ENCODE data around the gene GPAM. TPM values are rescaled to one million over a fixed set of nuclear protein-coding genes. Genes with fewer than 3 reads are reported as not detected.

The GPAM gene
- total and polyA plus RNA-seq, 10 of the 15 experiments (the other 5 are each of a cell fraction or from before 2014, with no cell fraction given) = 3.3 to 9.4 (median 7.4) TPM

DNA sequence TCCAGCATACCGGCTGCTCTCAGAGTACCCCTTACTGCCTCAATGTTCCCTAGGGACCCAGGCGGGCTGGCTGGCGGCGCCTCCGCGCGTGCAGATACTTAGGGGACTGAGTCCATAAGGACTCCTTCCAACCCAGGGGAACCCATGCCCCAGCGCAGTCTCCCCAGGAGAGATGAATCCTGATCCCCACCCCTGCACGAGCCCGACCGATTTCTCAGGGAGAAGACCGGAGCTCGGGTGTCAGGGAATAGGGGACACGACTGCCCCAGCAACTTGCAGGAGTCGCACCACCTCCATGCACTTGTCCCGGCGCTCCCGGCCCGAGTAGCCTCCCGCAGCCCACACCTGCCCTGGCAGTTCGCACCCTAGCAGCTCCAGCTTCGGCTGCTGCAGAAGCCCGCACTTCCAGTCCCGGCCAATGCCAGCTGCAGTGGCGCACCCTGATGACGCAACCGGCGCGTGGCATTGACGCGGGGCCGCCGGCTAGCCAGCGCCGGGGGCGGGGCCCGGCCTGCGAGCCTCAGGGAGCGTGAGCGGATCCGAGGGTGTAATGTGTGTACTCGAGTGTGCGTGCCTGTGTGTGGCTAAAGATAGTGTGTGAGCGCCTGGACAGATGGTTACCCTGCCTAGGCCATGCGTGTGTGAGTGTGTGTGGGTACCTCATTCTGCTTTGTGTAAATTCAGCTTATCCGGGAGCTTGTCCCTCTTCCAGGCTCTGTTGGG, at the start of gene GPAM (continued):
- TF ChIP-seq, protein P1, sequence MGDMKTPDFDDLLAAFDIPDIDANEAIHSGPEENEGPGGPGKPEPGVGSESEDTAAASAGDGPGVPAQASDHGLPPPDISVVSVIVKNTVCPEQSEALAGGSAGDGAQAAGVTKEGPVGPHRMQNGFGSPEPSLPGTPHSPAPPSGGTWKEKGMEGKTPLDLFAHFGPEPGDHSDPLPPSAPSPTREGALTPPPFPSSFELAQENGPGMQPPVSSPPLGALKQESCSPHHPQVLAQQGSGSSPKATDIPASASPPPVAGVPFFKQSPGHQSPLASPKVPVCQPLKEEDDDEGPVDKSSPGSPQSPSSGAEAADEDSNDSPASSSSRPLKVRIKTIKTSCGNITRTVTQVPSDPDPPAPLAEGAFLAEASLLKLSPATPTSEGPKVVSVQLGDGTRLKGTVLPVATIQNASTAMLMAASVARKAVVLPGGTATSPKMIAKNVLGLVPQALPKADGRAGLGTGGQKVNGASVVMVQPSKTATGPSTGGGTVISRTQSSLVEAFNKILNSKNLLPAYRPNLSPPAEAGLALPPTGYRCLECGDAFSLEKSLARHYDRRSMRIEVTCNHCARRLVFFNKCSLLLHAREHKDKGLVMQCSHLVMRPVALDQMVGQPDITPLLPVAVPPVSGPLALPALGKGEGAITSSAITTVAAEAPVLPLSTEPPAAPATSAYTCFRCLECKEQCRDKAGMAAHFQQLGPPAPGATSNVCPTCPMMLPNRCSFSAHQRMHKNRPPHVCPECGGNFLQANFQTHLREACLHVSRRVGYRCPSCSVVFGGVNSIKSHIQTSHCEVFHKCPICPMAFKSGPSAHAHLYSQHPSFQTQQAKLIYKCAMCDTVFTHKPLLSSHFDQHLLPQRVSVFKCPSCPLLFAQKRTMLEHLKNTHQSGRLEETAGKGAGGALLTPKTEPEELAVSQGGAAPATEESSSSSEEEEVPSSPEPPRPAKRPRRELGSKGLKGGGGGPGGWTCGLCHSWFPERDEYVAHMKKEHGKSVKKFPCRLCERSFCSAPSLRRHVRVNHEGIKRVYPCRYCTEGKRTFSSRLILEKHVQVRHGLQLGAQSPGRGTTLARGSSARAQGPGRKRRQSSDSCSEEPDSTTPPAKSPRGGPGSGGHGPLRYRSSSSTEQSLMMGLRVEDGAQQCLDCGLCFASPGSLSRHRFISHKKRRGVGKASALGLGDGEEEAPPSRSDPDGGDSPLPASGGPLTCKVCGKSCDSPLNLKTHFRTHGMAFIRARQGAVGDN (IDR thresholded peaks at IDR 0.05) = peak; percentile 85; the same call in 1 of the 2 replicates
- TF ChIP-seq BHLHE40 (IDR thresholded peaks at IDR 0.05; ENCODE audit: borderline replicate concordance in 1 of 2, low read depth in 2 of 2, low read length in 1 of 2) = peak; percentile 44 to 80; a peak in 2 of 4 replicates
- TF ChIP-seq NFXL1 (IDR thresholded peaks at IDR 0.05; ENCODE audit: borderline replicate concordance) = no peak
- TF ChIP-seq, protein P2, sequence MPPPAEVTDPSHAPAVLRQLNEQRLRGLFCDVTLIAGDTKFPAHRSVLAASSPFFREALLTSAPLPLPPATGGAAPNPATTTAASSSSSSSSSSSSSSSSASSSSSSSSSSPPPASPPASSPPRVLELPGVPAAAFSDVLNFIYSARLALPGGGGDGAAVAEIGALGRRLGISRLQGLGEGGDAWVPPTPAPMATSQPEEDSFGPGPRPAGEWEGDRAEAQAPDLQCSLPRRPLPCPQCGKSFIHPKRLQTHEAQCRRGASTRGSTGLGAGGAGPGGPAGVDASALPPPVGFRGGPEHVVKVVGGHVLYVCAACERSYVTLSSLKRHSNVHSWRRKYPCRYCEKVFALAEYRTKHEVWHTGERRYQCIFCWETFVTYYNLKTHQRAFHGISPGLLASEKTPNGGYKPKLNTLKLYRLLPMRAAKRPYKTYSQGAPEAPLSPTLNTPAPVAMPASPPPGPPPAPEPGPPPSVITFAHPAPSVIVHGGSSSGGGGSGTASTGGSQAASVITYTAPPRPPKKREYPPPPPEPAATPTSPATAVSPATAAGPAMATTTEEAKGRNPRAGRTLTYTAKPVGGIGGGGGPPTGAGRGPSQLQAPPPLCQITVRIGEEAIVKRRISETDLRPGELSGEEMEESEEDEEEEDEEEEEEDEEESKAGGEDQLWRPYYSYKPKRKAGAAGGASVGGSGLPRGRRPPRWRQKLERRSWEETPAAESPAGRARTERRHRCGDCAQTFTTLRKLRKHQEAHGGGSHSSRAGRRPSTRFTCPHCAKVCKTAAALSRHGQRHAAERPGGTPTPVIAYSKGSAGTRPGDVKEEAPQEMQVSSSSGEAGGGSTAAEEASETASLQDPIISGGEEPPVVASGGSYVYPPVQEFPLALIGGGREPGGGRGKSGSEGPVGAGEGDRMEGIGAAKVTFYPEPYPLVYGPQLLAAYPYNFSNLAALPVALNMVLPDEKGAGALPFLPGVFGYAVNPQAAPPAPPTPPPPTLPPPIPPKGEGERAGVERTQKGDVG (CRISPR knock-in tag; IDR thresholded peaks at IDR 0.05) = no peak
- TF ChIP-seq MTA2 (IDR thresholded peaks at IDR 0.05; ENCODE audit: low read depth) = no peak
- peak; percentile 95 for TF ChIP-seq MXI1 (IDR thresholded peaks at IDR 0.05; ENCODE audit: low read depth, low read length)
- TF ChIP-seq, protein P3, sequence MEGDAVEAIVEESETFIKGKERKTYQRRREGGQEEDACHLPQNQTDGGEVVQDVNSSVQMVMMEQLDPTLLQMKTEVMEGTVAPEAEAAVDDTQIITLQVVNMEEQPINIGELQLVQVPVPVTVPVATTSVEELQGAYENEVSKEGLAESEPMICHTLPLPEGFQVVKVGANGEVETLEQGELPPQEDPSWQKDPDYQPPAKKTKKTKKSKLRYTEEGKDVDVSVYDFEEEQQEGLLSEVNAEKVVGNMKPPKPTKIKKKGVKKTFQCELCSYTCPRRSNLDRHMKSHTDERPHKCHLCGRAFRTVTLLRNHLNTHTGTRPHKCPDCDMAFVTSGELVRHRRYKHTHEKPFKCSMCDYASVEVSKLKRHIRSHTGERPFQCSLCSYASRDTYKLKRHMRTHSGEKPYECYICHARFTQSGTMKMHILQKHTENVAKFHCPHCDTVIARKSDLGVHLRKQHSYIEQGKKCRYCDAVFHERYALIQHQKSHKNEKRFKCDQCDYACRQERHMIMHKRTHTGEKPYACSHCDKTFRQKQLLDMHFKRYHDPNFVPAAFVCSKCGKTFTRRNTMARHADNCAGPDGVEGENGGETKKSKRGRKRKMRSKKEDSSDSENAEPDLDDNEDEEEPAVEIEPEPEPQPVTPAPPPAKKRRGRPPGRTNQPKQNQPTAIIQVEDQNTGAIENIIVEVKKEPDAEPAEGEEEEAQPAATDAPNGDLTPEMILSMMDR (IDR thresholded peaks at IDR 0.05 in 2 of 3, conservative IDR thresholded peaks at IDR 0.05 in 1 of 3; ENCODE audit: control insufficient read depth in 2 of 3, extremely low read depth in 1 of 3, insufficient read depth in 1 of 3, low read depth in 3 of 3, low read length in 3 of 3) = no peak
- TF ChIP-seq KAT2A (conservative IDR thresholded peaks at IDR 0.05; ENCODE audit: control insufficient read depth, low read depth, low read length) = no peak
- TF ChIP-seq HDGF (IDR thresholded peaks at IDR 0.05) = peak; percentile 86
- TF ChIP-seq, protein P4, sequence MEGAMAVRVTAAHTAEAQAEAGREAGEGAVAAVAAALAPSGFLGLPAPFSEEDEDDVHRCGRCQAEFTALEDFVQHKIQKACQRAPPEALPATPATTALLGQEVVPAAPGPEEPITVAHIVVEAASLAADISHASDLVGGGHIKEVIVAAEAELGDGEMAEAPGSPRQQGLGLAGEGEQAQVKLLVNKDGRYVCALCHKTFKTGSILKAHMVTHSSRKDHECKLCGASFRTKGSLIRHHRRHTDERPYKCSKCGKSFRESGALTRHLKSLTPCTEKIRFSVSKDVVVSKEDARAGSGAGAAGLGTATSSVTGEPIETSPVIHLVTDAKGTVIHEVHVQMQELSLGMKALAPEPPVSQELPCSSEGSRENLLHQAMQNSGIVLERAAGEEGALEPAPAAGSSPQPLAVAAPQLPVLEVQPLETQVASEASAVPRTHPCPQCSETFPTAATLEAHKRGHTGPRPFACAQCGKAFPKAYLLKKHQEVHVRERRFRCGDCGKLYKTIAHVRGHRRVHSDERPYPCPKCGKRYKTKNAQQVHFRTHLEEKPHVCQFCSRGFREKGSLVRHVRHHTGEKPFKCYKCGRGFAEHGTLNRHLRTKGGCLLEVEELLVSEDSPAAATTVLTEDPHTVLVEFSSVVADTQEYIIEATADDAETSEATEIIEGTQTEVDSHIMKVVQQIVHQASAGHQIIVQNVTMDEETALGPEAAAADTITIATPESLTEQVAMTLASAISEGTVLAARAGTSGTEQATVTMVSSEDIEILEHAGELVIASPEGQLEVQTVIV (IDR thresholded peaks at IDR 0.05; ENCODE audit: borderline replicate concordance, partially characterized antibody) = no peak
- TF ChIP-seq RBBP5 (conservative IDR thresholded peaks at IDR 0.05) = 0 out of 2 replicates have a peak, but pooled peaks have one; percentile 60
- peak; percentile 100 for TF ChIP-seq CREM (IDR thresholded peaks at IDR 0.05; ENCODE audit: low read depth)
- no peak for TF ChIP-seq FOXM1 (IDR thresholded peaks at IDR 0.05; ENCODE audit: low read depth, low read length)
